AG10803 (cell line): ENCODE data around the gene TLX1.

Source experiments
- DNase-seq: peaks from one replicate; pipeline ENCODE4 v3.0.0; 2010; ENCODE audit warnings: low read depth
- H3K4me3 ChIP-seq: 2 replicates; pipeline ENCODE4 v1.5.1; 2011; ENCODE audit warnings: mild to moderate bottlenecking, low read length, control low read depth
- TF ChIP-seq, protein P1 (sequence below): conservative IDR thresholded peaks from 2 replicates; pipeline ENCODE4 v1.5.1; 2011; ENCODE audit warnings: mild to moderate bottlenecking, low read length, control low read depth, inconsistent platforms

The TLX1 gene

DNA sequence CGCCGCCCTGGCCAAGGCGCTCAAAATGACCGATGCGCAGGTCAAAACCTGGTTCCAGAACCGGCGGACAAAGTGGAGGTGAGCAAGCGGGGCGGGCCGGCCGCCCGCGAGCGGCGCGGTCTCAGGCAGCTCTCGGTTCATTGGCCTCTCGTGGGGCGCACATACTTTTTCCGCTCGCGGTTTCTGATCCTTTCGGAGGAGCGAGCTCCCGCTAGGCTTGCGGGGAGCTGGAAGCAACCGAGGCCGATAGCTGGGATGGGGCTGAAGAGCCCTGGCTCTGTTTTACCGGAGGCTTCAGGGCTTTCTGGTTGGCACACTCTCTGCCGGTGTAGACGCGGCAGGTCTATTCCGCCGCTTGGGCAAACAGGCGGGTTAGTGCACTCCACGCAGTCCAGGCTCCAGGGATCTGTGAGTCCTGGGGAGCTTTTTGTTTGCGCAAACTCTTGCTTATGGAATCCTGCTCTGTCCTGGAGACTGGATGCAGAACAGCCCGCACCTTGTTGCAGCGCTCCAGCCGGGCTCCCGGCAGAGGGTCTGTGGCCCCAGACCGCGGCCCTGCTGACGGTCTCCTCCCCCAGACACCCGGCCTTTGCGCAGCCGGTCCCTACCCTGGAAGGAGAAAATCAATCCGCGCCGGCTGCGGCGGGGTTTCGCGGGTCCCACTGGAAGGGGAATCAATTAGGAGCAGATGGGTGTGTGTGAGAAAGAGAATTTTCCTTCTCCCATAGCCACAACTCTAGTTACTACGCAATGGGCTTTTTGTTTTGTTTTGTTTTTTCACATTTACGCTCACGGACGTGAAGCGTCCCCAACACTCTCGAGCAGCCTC lies 3.4 kb downstream of the TLX1 start:
- TF ChIP-seq, protein P1, sequence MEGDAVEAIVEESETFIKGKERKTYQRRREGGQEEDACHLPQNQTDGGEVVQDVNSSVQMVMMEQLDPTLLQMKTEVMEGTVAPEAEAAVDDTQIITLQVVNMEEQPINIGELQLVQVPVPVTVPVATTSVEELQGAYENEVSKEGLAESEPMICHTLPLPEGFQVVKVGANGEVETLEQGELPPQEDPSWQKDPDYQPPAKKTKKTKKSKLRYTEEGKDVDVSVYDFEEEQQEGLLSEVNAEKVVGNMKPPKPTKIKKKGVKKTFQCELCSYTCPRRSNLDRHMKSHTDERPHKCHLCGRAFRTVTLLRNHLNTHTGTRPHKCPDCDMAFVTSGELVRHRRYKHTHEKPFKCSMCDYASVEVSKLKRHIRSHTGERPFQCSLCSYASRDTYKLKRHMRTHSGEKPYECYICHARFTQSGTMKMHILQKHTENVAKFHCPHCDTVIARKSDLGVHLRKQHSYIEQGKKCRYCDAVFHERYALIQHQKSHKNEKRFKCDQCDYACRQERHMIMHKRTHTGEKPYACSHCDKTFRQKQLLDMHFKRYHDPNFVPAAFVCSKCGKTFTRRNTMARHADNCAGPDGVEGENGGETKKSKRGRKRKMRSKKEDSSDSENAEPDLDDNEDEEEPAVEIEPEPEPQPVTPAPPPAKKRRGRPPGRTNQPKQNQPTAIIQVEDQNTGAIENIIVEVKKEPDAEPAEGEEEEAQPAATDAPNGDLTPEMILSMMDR, result no peak
- DNase-seq, result no peak
- no peak overlapping the region for H3K4me3 ChIP-seq

DNA sequence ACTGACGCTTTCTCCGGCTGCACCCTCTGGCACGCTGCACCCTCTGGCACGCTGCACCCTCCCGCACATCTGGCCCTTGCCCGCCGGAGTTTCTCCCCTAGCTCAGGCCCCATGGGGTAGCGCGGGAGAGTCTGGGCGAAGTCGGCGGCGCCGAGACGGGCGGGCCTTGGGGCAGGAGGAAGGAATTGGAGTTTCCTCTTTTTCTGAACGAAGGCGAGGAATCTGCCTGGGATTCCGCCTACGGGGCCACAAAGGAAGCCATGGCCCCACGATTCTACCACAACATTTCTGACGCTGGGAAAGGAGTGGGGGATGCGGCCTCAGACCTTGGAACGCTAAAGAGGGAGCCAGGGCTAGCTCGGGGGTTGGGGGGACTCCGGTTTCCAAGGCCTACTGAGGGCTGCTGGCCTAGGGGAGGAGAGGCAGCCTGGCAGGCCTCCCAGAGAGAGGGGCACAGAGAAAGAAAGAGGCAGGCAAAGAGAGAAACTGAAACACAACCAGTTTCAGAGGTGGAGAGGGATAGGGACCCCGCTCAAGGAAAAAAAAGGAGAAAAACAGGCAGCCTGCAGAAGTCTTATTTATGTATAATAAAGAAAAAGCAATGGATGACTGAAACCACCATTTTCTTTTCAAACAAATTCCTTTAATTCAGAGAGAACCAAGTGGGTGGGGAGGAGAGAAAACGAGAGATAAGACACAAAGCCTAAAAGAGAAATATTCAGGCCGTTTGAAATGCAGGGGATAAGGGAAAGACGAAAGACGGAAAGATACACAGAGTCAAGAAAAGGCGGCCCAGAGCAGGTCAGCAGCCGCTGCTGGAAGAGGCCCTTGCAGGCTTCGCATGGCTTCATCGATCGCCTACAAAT lies 4.3 kb downstream of the TLX1 start:
- TF ChIP-seq, protein P1, result no peak

DNA sequence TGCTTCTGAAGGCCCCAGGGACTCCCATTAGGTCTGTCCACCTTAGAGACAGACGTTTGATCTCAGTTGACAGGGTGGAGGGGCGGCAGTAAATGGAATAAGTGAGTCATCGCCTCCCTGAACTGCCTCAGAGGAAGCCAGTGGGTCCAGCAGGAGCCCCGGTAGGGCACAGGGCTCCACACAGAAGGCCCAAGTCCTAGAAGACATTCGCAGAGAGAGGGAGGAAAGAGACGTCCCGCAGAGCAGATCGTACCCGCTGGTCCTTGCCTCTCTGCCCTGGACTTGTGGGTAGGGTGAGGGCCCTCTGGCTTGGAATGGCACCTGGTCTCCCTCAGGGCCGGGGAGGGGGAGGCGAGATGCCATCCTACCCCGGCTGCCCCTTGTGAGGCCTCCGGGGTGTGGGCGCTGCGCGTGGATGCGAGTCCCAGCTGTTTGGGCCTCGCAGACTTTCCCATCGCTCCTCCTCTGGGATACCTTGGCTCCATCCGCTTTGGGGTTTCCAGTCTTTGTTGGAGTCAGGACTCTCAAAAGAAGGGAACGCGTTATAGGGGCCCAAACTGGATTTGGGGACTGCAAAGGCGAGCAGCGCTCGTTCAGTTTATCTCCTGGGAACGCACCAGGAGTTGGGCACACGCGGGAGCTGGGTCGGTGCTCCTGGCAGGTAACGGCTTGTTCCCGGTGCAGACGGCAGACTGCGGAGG lies 5.1 kb downstream of the TLX1 start:
- no peak for DNase-seq
- TF ChIP-seq, protein P1, result no peak
- no peak overlapping the region for H3K4me3 ChIP-seq

More for the DNA sequence above, 4.3 kb downstream of the TLX1 start:
- no peak overlapping the region for H3K4me3 ChIP-seq
- DNase-seq, result no peak

DNA sequence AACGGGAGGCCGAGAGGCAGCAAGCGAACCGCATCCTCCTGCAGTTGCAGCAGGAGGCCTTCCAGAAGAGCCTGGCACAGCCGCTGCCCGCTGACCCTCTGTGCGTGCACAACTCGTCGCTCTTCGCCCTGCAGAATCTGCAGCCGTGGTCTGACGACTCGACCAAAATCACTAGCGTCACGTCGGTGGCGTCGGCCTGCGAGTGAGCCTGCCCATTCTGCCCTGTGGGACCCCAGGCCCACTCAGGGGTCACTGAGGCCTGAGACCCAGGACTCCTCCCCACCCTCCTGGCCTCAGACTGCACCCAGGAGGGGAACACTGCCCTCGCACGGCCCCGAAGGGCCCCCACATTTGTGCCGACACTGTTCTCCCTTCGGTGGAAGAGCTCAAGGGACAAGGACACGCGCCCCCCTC lies 5.6 kb downstream of the TLX1 start:
- H3K4me3 ChIP-seq, result no peak overlapping the region
- TF ChIP-seq, protein P1, result no peak
- no peak for DNase-seq

DNA sequence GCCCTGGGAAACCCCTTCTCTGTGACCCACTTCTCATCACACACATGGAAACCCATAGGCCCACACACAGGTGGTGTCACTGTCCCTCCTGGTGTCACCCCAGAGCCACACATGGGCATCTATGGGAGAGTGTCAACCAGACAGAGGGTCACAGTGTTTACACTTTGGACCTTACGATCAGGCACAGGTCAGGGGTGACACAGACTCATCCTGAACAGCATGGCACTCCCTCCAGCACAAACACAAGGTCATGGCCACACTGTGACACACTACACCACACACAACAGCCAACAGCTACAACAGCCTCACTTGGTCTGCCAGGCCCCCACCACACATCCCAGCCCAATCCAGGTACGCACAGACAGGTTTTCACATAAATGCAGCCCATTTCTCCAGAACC lies 6.2 kb downstream of the TLX1 start:
- TF ChIP-seq, protein P1, result no peak
- no peak for DNase-seq

DNA sequence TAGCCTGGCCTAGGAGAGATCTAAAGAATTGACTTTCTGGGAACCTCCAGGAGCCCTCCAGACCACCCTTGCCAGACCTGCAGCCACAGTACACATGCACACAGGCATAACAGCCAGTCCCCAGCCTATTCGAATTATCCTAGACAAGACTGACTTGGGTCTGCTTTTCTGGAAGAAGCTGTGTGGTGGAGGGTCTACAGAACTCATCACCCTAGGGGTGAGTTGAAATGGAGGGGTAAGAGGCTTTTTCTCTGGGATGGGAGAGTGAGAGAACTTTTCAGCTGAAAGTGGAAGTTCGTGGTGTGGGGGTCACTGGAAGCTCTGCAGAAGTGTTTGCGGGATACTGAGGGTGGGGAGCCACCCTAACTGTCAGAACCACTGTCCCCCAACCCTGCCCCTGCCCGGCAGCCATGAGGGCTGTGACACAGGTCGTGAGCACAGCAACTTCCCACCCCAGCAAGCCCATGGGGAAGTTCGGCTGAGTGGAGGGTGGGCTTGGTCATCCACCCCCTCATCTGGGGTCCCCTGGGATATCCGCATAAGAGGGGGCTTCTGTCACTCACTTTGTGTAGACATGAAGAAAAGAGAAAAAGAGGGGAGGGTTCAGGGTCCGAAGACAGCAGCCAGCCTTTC lies 7.8 kb downstream of the TLX1 start:
- TF ChIP-seq, protein P1, result no peak
- no peak for DNase-seq
- H3K4me3 ChIP-seq, result no peak overlapping the region

More for the DNA sequence above, 6.2 kb downstream of the TLX1 start:
- H3K4me3 ChIP-seq, result no peak overlapping the region
